ENCODE results near the gene CEACAM4. TPM values are rescaled to one million over a fixed set of nuclear protein-coding genes. Genes with fewer than 3 reads are reported as not detected.
A peak's percentile ranks its signal among the peaks of the same experiment; 100 is the strongest.

CEACAM4 gene
- total RNA-seq (not detected in 2 replicates), polyA plus RNA-seq (0.34 TPM in 1 of 2 replicates, not detected in the other), polyA minus RNA-seq (not detected in 2 replicates)
- total RNA-seq (2013): 0.26 TPM

- Histone ChIP-seq H3K9ac (ENCODE audit: low read length) (no peak within 1 kb of the TSS), H3K27me3 (replicated peaks in 1 of 4; ENCODE audit: control extremely low read depth in 1 of 4, control insufficient read depth in 3 of 4, insufficient read depth in 4 of 4, low read length in 3 of 4) (peaks cover 0 to 18% (median 7%) of the 10 kb centered on the region in 4 experiments), H3K27ac (ENCODE audit: low read length in 2 of 2) (no peak within 1 kb of the TSS), H3K4me3 (ENCODE audit: control extremely low read depth in 1 of 5, extremely low read depth in 1 of 5, insufficient read depth in 1 of 5, low read depth in 2 of 5, low read length in 4 of 5) (peak within 1 kb of the TSS in 1 of 5 experiments; percentile 61), H3K79me2 (ENCODE audit: control insufficient read depth, insufficient read depth, low read length) (no peaks in the 10 kb centered on the region), H4K20me1 (ENCODE audit: control insufficient read depth, insufficient read depth, low read length, poor library complexity, severe bottlenecking) (no peaks in the 10 kb centered on the region), H3K4me2 (replicated peaks; ENCODE audit: low read depth, low read length, poor library complexity, severe bottlenecking) (no peak within 1 kb of the TSS), H3K9me3 (ENCODE audit: control extremely low read depth in 1 of 3, control insufficient read depth in 2 of 3, insufficient read depth in 1 of 3, low read length in 2 of 3) (peaks cover 4 to 11% (median 9%) of the 10 kb centered on the region in 3 donors), H3K4me1 (ENCODE audit: control insufficient read depth in 2 of 2, insufficient read depth in 2 of 2, low read length in 2 of 2) (no peaks in the 10 kb centered on the region), H2AFZ (ENCODE audit: insufficient read depth, low read depth, low read length, poor library complexity, severe bottlenecking) (no peak within 1 kb of the TSS), H3K36me3 (replicated peaks in 1 of 2; ENCODE audit: control extremely low read depth in 1 of 2, control insufficient read depth in 1 of 2, extremely low read depth in 1 of 2, insufficient read depth in 2 of 2, low read length in 1 of 2) (no peaks in the 10 kb centered on the region)
- peaks cover 26% of the 10 kb centered on the region for H3K27me3 Mint-ChIP-seq
- 0% methylated on average over 7 of the region's 7 CpGs for WGBS (ENCODE audit: insufficient coverage)
- POLR2A ChIA-PET: no interaction called here
- H3K4me3 Mint-ChIP-seq: no peak within 1 kb of the TSS
- H3K4me1 Mint-ChIP-seq: no peaks in the 10 kb centered on the region
- H3K27ac Mint-ChIP-seq: no peak within 1 kb of the TSS
- ATAC-seq (ENCODE audit: low read depth) (no peak), DNase-seq (no peak)
- CTCF ChIA-PET: no interaction called here
- TF ChIP-seq CTCF (IDR thresholded peaks at IDR 0.05) (no peak), EZH2 (IDR thresholded peaks at IDR 0.05; ENCODE audit: borderline replicate concordance, insufficient read depth, low read depth, low read length, poor library complexity, severe bottlenecking) (no peak)
- peaks cover 4% of the 10 kb centered on the region for H3K9me3 Mint-ChIP-seq (ENCODE audit: insufficient read depth)
- intact Hi-C loops (cut with micrococcal nuclease): no loop called here
These were observed at the start of gene CEACAM4 for GRCh38 chr19:41626877-41627276. Gene CEACAM4 (minus strand): TSS chr19:41627074. CDS start chr19:41626963, 111 bp downstream.

GRCh38 chr19:41671486-41671885, 44.6 kb upstream of the CEACAM4 start:
- Mint-ChIP-seq H3K27ac (no peak overlapping the region), H3K9me3 (ENCODE audit: insufficient read depth) (no peaks in the 10 kb centered on the region), H3K4me3 (no peak overlapping the region), H3K4me1 (peaks cover 4% of the 10 kb centered on the region), H3K27me3 (peaks cover 52% of the 10 kb centered on the region)
- 93% methylated on average over 4 of the region's 5 CpGs for WGBS (ENCODE audit: insufficient coverage)
- no peak for TF ChIP-seq EZH2 (IDR thresholded peaks at IDR 0.05; ENCODE audit: borderline replicate concordance, insufficient read depth, low read depth, low read length, poor library complexity, severe bottlenecking)
- no peak for TF ChIP-seq CTCF (IDR thresholded peaks at IDR 0.05)
- Histone ChIP-seq H3K36me3 (replicated peaks in 1 of 2; ENCODE audit: control extremely low read depth in 1 of 2, control insufficient read depth in 1 of 2, extremely low read depth in 1 of 2, insufficient read depth in 2 of 2, low read length in 1 of 2) (no peaks in the 10 kb centered on the region), H4K20me1 (ENCODE audit: control insufficient read depth, insufficient read depth, low read length, poor library complexity, severe bottlenecking) (no peaks in the 10 kb centered on the region), H3K79me2 (ENCODE audit: control insufficient read depth, insufficient read depth, low read length) (no peaks in the 10 kb centered on the region), H3K4me3 (ENCODE audit: control extremely low read depth in 1 of 5, extremely low read depth in 1 of 5, insufficient read depth in 1 of 5, low read depth in 2 of 5, low read length in 4 of 5) (no peak overlapping the region), H3K9ac (ENCODE audit: low read length) (no peak overlapping the region), H3K4me1 (ENCODE audit: control insufficient read depth in 2 of 2, insufficient read depth in 2 of 2, low read length in 2 of 2) (no peaks in the 10 kb centered on the region), H3K4me2 (replicated peaks; ENCODE audit: low read depth, low read length, poor library complexity, severe bottlenecking) (no peak overlapping the region), H3K27ac (ENCODE audit: low read length in 2 of 2) (no peak overlapping the region), H3K27me3 (replicated peaks in 1 of 4; ENCODE audit: control extremely low read depth in 1 of 4, control insufficient read depth in 3 of 4, insufficient read depth in 4 of 4, low read length in 3 of 4) (peaks cover 0 to 9% (median 7%) of the 10 kb centered on the region in 4 experiments), H3K9me3 (ENCODE audit: control extremely low read depth in 1 of 3, control insufficient read depth in 2 of 3, insufficient read depth in 1 of 3, low read length in 2 of 3) (peaks cover 0 to 3% (median 3%) of the 10 kb centered on the region in 3 donors), H2AFZ (ENCODE audit: insufficient read depth, low read depth, low read length, poor library complexity, severe bottlenecking) (no peak overlapping the region)
- ATAC-seq (ENCODE audit: low read depth) (no peak), DNase-seq (no peak)
- ChIA-PET POLR2A (no interaction called here), CTCF (interaction anchor here (0.6 to 1.2 kb wide), 2 partner anchors 25 to 987 kb away, joined by 3 read pairs; no protein-coding TSS in a partner anchor)
- intact Hi-C loops (cut with micrococcal nuclease): no loop called here

Data from B cell (primary cell).